Measurements from ENCODE around the gene BCL2. TPM values are rescaled to one million over a fixed set of nuclear protein-coding genes. Genes with fewer than 3 reads are reported as not detected.

Gene BCL2
- total RNA-seq, 2 experiments from 2014 or later: 102 to 109 TPM

- POLR2A ChIA-PET: no interaction called here
- H3K9me3 Mint-ChIP-seq: no peaks in the 10 kb centered on the region
- no peak for DNase-seq
- no peak overlapping the region for H3K27ac Mint-ChIP-seq
- H3K4me3 Mint-ChIP-seq: no peak overlapping the region
- H3K4me1 Mint-ChIP-seq: peaks cover 45% of the 10 kb centered on the region
- CTCF ChIA-PET: interaction anchor here (0.7 kb wide), 1 partner anchor 9 kb away, joined by 3 read pairs; no protein-coding TSS in a partner anchor
- H3K27me3 Mint-ChIP-seq: no peaks in the 10 kb centered on the region
- H3K36me3 Mint-ChIP-seq (ENCODE audit: low read depth): peaks cover 60% of the 10 kb centered on the region
These were observed 170.3 kb downstream of the BCL2 start for GRCh38 chr18:63149302-63149587.

GRCh38 chr18:63148449-63149301 is 170.9 kb downstream of the BCL2 start:
- Mint-ChIP-seq H3K9me3 (no peaks in the 10 kb centered on the region), H3K4me3 (no peak overlapping the region), H3K27me3 (no peaks in the 10 kb centered on the region), H3K4me1 (peaks cover 39% of the 10 kb centered on the region), H3K27ac (no peak overlapping the region), H3K36me3 (ENCODE audit: low read depth) (peaks cover 58% of the 10 kb centered on the region)
- CTCF ChIA-PET: interaction anchor here (0.7 kb wide), 1 partner anchor 9 kb away, joined by 3 read pairs; no protein-coding TSS in a partner anchor
- POLR2A ChIA-PET: no interaction called here
- no peak for DNase-seq

DNA sequence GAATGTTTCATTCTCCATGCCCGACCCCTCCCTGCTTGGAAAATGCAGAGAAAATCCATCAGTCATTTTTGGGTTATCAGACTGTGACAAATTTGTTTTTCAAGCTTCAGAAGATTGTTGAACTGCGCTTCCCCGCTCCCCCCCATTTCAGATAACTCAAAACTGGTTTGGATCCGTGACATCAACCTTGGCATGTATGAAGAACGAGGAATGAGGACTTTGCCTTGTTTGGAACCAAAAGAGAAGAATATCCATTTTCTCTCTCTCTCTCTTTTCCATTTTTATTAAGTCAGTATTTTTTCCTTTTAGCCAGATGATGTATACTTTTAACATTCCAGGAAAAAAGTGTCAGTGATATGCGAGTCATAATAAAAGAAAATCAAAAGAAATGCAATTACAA is 171.6 kb downstream of the BCL2 start:
- Mint-ChIP-seq H3K27me3 (no peaks in the 10 kb centered on the region), H3K36me3 (ENCODE audit: low read depth) (peaks cover 55% of the 10 kb centered on the region), H3K27ac (no peak overlapping the region), H3K4me1 (peaks cover 34% of the 10 kb centered on the region), H3K4me3 (no peak overlapping the region), H3K9me3 (no peaks in the 10 kb centered on the region)
- ChIA-PET CTCF (no interaction called here), POLR2A (no interaction called here)
- DNase-seq: no peak

DNA sequence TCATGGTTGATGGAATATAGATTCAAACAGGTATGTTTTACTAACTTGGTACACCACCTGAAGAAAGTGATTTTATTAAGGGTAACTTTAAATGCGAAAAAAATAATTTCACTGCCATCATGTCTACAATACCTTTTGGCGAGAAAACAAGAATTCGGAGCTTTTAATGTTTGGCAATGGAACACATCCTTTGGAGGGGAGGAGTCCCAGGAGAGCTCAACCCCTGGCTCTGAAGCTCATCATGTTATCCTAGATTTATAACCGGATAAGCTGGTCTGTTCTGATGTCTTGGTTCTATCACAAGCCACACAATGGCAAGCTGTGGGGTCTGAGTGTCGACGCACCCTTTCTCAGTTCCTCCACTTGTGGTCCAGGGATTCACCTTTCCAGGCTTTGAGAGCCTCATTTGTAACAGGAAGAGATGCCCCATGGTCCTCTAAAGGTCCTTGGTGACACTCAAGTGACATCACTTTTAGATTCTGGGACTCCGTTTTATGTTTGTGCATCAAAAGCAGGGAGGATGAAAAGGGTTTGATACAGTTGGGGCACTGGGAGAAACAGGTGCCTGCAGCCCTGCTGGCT is 172.7 kb downstream of the BCL2 start:
- ChIA-PET CTCF (no interaction called here), POLR2A (no interaction called here)
- Mint-ChIP-seq H3K4me3 (no peak overlapping the region), H3K27ac (peak overlapping the region; percentile 38), H3K36me3 (ENCODE audit: low read depth) (peaks cover 60% of the 10 kb centered on the region), H3K4me1 (peaks cover 28% of the 10 kb centered on the region), H3K9me3 (no peaks in the 10 kb centered on the region), H3K27me3 (no peaks in the 10 kb centered on the region)
- no peak for DNase-seq

GRCh38 chr18:63145851-63146555 is 173.6 kb downstream of the BCL2 start:
- H3K9me3 Mint-ChIP-seq: no peaks in the 10 kb centered on the region
- H3K27ac Mint-ChIP-seq: no peak overlapping the region
- no peak overlapping the region for H3K4me3 Mint-ChIP-seq
- DNase-seq: no peak
- peaks cover 25% of the 10 kb centered on the region for H3K4me1 Mint-ChIP-seq
- CTCF ChIA-PET: no interaction called here
- H3K36me3 Mint-ChIP-seq (ENCODE audit: low read depth): peaks cover 66% of the 10 kb centered on the region
- H3K27me3 Mint-ChIP-seq: no peaks in the 10 kb centered on the region
- POLR2A ChIA-PET: no interaction called here

DNA sequence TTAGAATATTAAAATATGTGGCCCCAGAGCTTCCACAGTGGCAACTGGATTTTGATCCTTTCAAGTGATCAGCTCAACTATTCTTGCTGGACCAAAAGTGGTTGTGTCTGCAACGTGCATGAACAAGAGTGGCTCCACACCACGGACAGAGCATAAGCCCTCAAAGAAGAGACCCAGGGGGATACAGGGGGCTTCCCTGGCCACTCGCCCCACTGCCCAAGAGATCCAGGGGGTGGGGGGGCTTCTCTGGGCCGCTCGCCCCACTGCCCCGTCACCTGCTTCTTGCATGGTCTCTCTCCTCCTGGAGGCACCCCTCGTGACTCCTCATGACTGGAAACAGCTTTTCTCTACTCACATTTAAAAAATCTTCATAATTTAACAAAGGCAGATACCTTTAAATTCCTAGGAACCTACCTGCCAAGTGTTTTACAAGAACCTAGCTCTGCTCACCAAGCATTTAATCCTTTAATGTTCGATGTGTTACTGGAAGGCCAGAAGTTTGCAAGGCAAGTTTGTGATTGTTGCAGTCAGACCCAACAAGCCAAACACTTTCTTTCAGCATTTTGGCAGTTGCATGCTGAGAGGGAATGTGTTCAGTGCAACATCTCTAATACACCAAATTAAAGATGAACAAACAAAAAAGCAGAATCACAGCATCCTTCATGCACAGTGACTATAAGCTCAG is 174.3 kb downstream of the BCL2 start:
- peaks cover 70% of the 10 kb centered on the region for H3K36me3 Mint-ChIP-seq (ENCODE audit: low read depth)
- POLR2A ChIA-PET: no interaction called here
- no peak overlapping the region for H3K4me3 Mint-ChIP-seq
- no peak for DNase-seq
- H3K27ac Mint-ChIP-seq: no peak overlapping the region
- no peaks in the 10 kb centered on the region for H3K27me3 Mint-ChIP-seq
- no peaks in the 10 kb centered on the region for H3K9me3 Mint-ChIP-seq
- peaks cover 27% of the 10 kb centered on the region for H3K4me1 Mint-ChIP-seq
- CTCF ChIA-PET: no interaction called here

- DNase-seq: no peak
- peaks cover 32% of the 10 kb centered on the region for H3K4me1 Mint-ChIP-seq
- CTCF ChIA-PET: interaction anchor here (2.4 kb wide), 1 partner anchor 9 kb away, joined by 14 read pairs; no protein-coding TSS in a partner anchor
- H3K9me3 Mint-ChIP-seq: peaks cover 2% of the 10 kb centered on the region
- no peak overlapping the region for H3K4me3 Mint-ChIP-seq
- H3K27ac Mint-ChIP-seq: no peak overlapping the region
- POLR2A ChIA-PET: no interaction called here
- H3K36me3 Mint-ChIP-seq (ENCODE audit: low read depth): peaks cover 71% of the 10 kb centered on the region
- no peaks in the 10 kb centered on the region for H3K27me3 Mint-ChIP-seq
These were observed 174.8 kb downstream of the BCL2 start for GRCh38 chr18:63144748-63145147.

DNA sequence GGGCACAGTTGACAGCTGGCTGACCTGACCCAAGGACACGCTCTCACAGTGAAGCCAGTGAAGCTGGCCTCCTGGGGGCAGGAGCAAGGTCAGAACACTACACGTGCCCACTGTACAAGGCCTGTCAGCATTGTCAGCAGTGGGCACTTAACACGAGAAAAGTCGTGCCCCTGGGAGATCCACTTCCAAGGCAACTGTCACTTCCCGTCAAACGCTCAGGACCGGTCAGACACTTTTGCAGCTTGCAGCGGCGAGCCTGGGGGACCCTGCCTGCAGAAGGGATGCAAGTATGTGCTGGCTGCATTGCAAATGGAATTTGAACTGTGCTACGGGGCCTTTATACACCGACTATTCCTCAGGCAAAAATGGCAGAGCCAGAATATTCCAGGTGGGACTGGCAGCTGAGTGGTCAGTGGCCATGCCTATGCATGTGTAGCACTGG is 176.2 kb downstream of the BCL2 start:
- no peak overlapping the region for H3K4me3 Mint-ChIP-seq
- H3K36me3 Mint-ChIP-seq (ENCODE audit: low read depth): peaks cover 65% of the 10 kb centered on the region
- POLR2A ChIA-PET: interaction anchor here (1.3 to 6.8 kb wide), 3 partner anchors 10 to 19 kb away, joined by 3 to 50 read pairs (median 3); no protein-coding TSS in a partner anchor
- peaks cover 2% of the 10 kb centered on the region for H3K9me3 Mint-ChIP-seq
- H3K27me3 Mint-ChIP-seq: no peaks in the 10 kb centered on the region
- peaks cover 43% of the 10 kb centered on the region for H3K4me1 Mint-ChIP-seq
- no peak overlapping the region for H3K27ac Mint-ChIP-seq
- no peak for DNase-seq
- CTCF ChIA-PET: interaction anchor here (0.9 to 2.4 kb wide), 2 partner anchors 11 to 175 kb away, joined by 3 to 14 read pairs; no protein-coding TSS in a partner anchor

GRCh38 chr18:63142594-63143225 is 176.9 kb downstream of the BCL2 start:
- H3K36me3 Mint-ChIP-seq (ENCODE audit: low read depth): peaks cover 68% of the 10 kb centered on the region
- H3K4me1 Mint-ChIP-seq: peaks cover 49% of the 10 kb centered on the region
- ChIA-PET POLR2A (interaction anchor here (1.3 to 6.8 kb wide), 3 partner anchors 11 to 61 kb away, joined by 3 to 50 read pairs (median 3); no protein-coding TSS in a partner anchor), CTCF (interaction anchor here (2.4 kb wide), 1 partner anchor 11 kb away, joined by 14 read pairs; no protein-coding TSS in a partner anchor)
- no peaks in the 10 kb centered on the region for H3K27me3 Mint-ChIP-seq
- DNase-seq: no peak
- H3K27ac Mint-ChIP-seq: no peak overlapping the region
- H3K4me3 Mint-ChIP-seq: no peak overlapping the region
- peaks cover 2% of the 10 kb centered on the region for H3K9me3 Mint-ChIP-seq

- ChIA-PET POLR2A (interaction anchor here (1.3 to 6.8 kb wide), 2 partner anchors 12 to 61 kb away, joined by 3 to 50 read pairs; no protein-coding TSS in a partner anchor), CTCF (interaction anchor here (1.8 kb wide), 1 partner anchor 13 kb away, joined by 4 read pairs; no protein-coding TSS in a partner anchor)
- H3K4me3 Mint-ChIP-seq: no peak overlapping the region
- no peak overlapping the region for H3K27ac Mint-ChIP-seq
- H3K36me3 Mint-ChIP-seq (ENCODE audit: low read depth): peaks cover 68% of the 10 kb centered on the region
- H3K27me3 Mint-ChIP-seq: no peaks in the 10 kb centered on the region
- H3K9me3 Mint-ChIP-seq: peaks cover 6% of the 10 kb centered on the region
- peaks cover 58% of the 10 kb centered on the region for H3K4me1 Mint-ChIP-seq
- no peak for DNase-seq
These were observed 177.8 kb downstream of the BCL2 start for GRCh38 chr18:63141778-63142176.

GRCh38 chr18:63140997-63141777 is 178.4 kb downstream of the BCL2 start:
- H3K4me3 Mint-ChIP-seq: no peak overlapping the region
- H3K27ac Mint-ChIP-seq: no peak overlapping the region
- ChIA-PET POLR2A (interaction anchor here (1.4 to 6.8 kb wide), 3 partner anchors 12 to 182 kb away, joined by 3 to 50 read pairs (median 4); no protein-coding TSS in a partner anchor), CTCF (interaction anchor here (1.8 to 4.7 kb wide), 3 partner anchors 11 to 177 kb away, joined by 4 to 23 read pairs (median 18); partner anchors contain the start of gene BCL2)
- H3K36me3 Mint-ChIP-seq (ENCODE audit: low read depth): peaks cover 71% of the 10 kb centered on the region
- H3K9me3 Mint-ChIP-seq: peaks cover 6% of the 10 kb centered on the region
- H3K4me1 Mint-ChIP-seq: peaks cover 62% of the 10 kb centered on the region
- no peaks in the 10 kb centered on the region for H3K27me3 Mint-ChIP-seq
- DNase-seq: no peak

All from activated CD4-positive, alpha-beta memory T cell treated with anti-CD3 and anti-CD28 coated beads, Interleukin-2, amount 10 ng/mL, durations not matched to agents 7 days and 5 days (primary cell).